Retinal pigment epithelial cell (primary cell): ENCODE results near the gene ZNF862.

Source experiments
- DNase-seq: peaks from one replicate; pipeline ENCODE4 v3.0.0-alpha.2; 2010; ENCODE audit warnings: low read depth
- H3K4me3 ChIP-seq: 2 replicates; pipeline ENCODE4 v1.5.1; 2011; ENCODE audit warnings: mild to moderate bottlenecking, low read length, control low read depth, moderate library complexity
- CTCF ChIP-seq: conservative IDR thresholded peaks from 2 replicates; pipeline ENCODE4 v1.5.1; 2011; ENCODE audit warnings: low read depth, low read length, control low read depth, inconsistent platforms

ZNF862 gene

DNA sequence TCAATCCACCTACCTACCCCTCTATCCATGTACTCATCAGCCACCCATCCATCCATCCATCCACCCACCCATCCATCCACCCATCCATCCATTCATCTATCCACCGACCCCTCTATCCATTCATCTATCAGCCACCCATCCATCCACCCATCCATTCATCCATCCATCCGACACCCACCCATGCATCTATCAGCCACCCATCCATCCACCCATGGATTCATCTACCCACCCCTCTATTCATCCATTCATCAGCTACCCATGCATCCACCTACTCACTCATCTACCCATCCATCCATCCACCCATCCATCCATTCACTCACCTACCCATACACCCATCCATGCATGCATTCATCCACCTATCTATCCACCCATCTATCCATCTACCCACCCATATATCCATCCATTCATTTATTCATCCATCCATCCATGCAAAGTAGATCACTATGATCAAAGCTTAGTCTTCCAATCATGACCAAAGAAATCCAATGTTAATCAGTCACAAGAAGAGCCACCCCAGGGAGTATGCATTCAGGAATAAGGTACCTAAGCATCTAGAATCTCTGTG lies 37.1 kb upstream of the ZNF862 start:
- no peak for DNase-seq
- H3K4me3 ChIP-seq = no peak overlapping the region
- no peak for TF ChIP-seq CTCF

DNA sequence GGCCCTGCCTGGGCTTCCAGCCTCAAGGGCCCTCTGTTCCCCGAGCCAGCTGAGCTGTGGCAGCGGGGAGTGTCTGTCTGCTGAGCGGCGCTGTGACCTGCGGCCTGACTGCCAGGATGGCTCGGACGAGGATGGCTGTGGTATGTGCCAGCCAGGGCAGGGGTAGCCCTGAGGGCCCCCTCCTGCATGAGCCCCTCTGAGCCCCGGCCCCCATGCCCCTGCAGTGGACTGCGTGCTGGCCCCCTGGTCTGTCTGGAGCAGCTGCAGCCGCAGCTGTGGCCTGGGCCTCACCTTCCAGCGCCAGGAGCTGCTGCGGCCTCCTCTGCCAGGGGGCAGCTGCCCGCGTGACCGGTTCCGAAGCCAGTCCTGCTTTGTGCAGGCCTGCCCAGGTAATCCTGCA lies 36.4 kb upstream of the ZNF862 start:
- no peak for DNase-seq
- no peak for TF ChIP-seq CTCF
- H3K4me3 ChIP-seq = no peak overlapping the region

- no peak for TF ChIP-seq CTCF
- no peak overlapping the region for H3K4me3 ChIP-seq
- no peak for DNase-seq
Measured at GRCh38 chr7:149802966-149803365, 35.2 kb upstream of the ZNF862 start.

DNA sequence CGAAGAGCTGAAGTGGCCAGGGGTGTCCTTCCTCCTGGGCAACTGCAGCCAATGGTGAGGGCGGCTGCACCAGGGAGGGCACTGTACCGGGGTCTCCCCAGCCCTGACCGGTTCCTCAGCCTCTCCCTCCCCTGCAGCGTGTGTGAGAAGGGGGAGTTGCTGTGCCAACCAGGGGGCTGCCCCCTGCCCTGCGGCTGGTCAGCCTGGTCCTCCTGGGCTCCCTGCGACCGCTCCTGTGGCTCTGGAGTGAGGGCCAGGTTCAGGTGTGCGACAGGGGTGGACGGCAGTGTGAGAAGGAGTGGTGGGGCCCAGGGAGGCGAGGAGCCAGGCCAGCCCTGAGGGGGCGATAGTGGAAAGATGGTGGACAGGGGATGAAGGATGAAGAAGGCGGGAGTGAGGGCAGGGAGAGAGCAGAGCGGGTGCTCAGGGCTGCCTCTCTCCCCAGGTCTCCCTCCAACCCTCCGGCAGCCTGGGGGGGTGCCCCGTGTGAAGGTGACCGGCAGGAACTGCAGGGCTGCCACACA lies 34.6 kb upstream of the ZNF862 start:
- no peak for DNase-seq
- no peak for TF ChIP-seq CTCF
- no peak overlapping the region for H3K4me3 ChIP-seq

DNA sequence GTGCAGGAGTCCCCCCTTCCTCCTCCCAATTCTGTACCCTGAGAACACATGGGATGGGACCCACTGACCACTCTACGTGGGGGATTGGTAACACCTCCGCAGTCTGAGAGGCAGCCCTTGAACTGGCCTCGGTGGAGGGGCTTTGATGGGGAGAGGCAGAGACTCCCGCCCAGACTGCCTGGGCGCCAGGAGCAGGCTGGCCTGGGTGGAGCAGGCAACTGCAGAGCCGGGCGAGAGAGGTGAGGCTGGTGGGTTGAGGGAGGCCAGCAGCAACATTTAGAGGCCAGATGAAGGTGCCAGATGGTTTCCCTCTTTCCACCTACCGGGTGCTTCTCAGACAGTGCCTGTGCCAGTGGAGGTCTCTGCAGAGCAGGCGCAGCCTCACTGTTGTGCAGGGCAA lies 34.1 kb upstream of the ZNF862 start:
- H3K4me3 ChIP-seq = no peak overlapping the region
- no peak for TF ChIP-seq CTCF
- no peak for DNase-seq

DNA sequence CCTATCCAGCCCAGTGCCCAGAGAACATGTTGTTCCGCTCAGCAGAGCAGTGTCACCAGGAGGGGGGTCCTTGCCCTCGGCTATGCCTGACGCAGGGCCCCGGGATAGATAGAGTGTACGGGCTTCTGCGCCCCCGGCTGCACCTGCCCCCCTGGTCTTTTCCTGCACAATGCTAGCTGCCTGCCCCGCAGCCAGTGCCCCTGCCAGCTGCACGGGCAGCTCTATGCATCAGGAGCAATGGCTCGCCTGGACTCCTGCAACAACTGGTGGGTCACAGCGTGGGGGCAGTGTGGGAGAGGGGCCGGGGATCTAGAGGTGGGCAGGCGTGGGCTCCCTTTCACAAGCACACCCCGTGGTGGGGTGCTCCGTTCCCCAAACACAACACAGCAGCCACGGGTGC lies 31.4 kb upstream of the ZNF862 start:
- no peak overlapping the region for H3K4me3 ChIP-seq
- DNase-seq = no peak
- no peak for TF ChIP-seq CTCF

DNA sequence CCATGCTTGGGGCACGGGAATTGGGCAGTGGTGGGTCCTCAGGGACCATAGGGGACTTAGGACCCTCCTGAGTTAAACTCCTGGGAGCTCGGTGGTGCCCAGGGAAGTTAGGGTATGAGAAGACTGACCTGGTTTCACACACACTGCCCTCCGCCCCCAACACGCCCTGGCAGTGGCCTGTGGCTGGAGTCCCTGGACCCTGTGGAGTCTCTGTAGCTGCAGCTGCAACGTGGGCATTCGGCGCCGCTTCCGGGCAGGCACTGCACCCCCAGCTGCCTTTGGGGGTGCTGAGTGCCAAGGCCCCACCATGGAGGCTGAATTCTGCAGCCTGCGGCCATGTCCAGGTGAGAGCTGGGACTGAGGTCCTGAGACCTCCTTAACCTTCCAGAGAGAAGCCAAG lies 29.9 kb upstream of the ZNF862 start:
- H3K4me3 ChIP-seq = no peak overlapping the region
- TF ChIP-seq CTCF = no peak
- no peak for DNase-seq
